Left ventricle myocardium inferior (tissue), 1 donor: Measurements from ENCODE around the gene RTL9. TPM values are rescaled to one million over a fixed set of nuclear protein-coding genes. Genes with fewer than 3 reads are reported as not detected.
A peak's percentile ranks its signal among the peaks of the same experiment; 100 is the strongest.
"Not testable (repeated sequence)": the region's sequence is repeated elsewhere in the genome, so short reads cannot be mapped to it uniquely, and the experiment has no call there.

Experiments used
- DNase-seq: peaks from one replicate; pipeline ENCODE4 v3.0.0-alpha.2; 2020
- H3K27ac ChIP-seq: fragments of 200-600 bp; replicated peaks from 2 replicates; pipeline ENCODE4 v1.8.0; 2021
- H3K27me3 ChIP-seq: fragments of 200-600 bp; 2 replicates; pipeline ENCODE4 v1.8.0; 2021; ENCODE audit warnings: low read depth
- H3K36me3 ChIP-seq: fragments of 200-600 bp; 2 replicates; pipeline ENCODE4 v1.8.0; 2021
- H3K4me1 ChIP-seq: fragments of 200-600 bp; 2 replicates; pipeline ENCODE4 v1.8.0; 2021
- H3K4me3 ChIP-seq: fragments of 200-600 bp; 2 replicates; pipeline ENCODE4 v1.8.0; 2021; ENCODE audit warnings: mild to moderate bottlenecking, moderate library complexity
- H3K9me3 ChIP-seq: fragments of 200-600 bp; replicated peaks from 2 replicates; pipeline ENCODE4 v1.8.0; 2021
- intact Hi-C: fragments of 100-400 bp; cut with micrococcal nuclease; formaldehyde crosslinking; loops from one replicate; pipeline ENCODE4 v1.11.0; 2022
- total RNA-seq: library from RNA; stranded (reverse); fragmentation: NEBNext Ultra II Directional; extraction: Animal tissue kit (Norgen Biotek cat#: 25700); gene quantifications from one replicate; pipeline ENCODE4 v1.2.1, GENCODE V29; 2021
- TF ChIP-seq, protein P1 (sequence below): fragments of 200-600 bp; IDR thresholded peaks from 2 replicates; pipeline ENCODE4 v1.8.0; 2021; ENCODE audit warnings: antibody characterized with exemption, mild to moderate bottlenecking, borderline replicate concordance
- donor health status: DM: no; HTN: yes; CAD: no; lungs with severe emphysema.

RTL9 gene
- total RNA-seq, 1 donor from 2014 or later: 0.66 TPM

DNA sequence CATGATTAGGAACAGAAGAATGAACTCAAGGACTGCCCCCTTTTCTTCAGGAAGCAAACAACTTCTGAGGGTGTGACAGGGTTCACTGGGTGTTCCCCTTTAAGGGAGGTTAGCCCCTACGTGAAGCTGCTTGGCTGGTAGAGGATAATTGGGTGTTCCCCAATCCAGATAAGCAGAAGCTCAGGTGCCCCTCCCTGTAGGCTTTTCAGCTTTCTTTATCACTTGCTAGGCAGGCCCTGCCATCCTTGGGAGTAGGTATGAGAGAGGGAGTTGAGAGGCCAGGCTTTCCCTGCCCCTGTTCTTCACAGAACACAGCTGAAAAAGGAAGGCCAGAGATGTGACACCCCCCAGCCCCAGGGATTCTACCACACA is 44.2 kb downstream of the RTL9 start:
- Histone ChIP-seq H3K36me3 (no peaks in the 10 kb centered on the region), H3K4me1 (no peaks in the 10 kb centered on the region), H3K27me3 (no peaks in the 10 kb centered on the region), H3K27ac (no peak overlapping the region), H3K9me3 (no peaks in the 10 kb centered on the region), H3K4me3 (no peak overlapping the region)
- intact Hi-C loops: no loop called here
- TF ChIP-seq, protein P1, sequence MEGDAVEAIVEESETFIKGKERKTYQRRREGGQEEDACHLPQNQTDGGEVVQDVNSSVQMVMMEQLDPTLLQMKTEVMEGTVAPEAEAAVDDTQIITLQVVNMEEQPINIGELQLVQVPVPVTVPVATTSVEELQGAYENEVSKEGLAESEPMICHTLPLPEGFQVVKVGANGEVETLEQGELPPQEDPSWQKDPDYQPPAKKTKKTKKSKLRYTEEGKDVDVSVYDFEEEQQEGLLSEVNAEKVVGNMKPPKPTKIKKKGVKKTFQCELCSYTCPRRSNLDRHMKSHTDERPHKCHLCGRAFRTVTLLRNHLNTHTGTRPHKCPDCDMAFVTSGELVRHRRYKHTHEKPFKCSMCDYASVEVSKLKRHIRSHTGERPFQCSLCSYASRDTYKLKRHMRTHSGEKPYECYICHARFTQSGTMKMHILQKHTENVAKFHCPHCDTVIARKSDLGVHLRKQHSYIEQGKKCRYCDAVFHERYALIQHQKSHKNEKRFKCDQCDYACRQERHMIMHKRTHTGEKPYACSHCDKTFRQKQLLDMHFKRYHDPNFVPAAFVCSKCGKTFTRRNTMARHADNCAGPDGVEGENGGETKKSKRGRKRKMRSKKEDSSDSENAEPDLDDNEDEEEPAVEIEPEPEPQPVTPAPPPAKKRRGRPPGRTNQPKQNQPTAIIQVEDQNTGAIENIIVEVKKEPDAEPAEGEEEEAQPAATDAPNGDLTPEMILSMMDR: no peak
- DNase-seq: no peak

DNA sequence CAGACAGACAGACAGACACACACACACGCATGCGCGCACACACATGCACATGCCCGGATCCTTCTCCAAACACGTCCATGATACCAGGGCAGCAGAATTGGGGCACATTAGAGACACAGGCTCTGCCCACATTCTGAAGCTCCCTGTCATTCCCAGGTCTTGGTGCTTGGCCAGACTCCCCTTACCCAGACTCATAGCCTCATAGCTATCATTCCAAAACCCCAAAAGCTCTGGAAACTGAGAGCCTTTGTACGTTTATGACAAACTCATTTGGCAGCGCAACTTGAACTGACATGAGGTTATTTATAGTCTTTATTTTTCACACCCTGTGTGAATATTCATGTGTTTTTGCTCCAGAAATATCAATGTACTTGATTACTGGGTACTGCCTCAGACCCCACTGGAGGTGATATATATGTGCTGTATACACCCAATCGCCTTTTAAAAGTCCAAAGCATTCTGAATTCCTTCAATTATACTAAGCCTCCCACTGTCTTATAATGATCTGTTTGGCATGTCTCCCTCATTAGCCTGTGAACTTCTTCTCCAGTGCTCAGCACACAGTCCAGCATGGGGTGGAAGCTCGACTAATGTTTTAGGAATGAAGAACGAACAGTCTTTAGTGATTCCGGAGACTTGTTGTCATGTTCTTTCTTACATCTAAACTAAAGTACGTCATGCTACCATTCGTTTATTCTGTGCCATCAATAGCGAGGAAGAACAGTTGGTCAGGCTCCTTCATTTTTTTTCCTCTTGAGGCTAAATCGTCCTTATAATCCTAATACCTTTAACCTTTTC is 45.0 kb downstream of the RTL9 start:
- H3K9me3 ChIP-seq: no peaks in the 10 kb centered on the region
- H3K4me3 ChIP-seq: no peak overlapping the region
- H3K36me3 ChIP-seq: no peaks in the 10 kb centered on the region
- TF ChIP-seq, protein P1: no peak
- no peaks in the 10 kb centered on the region for H3K4me1 ChIP-seq
- no peaks in the 10 kb centered on the region for H3K27me3 ChIP-seq
- DNase-seq: no peak
- H3K27ac ChIP-seq: no peak overlapping the region
- intact Hi-C loops: no loop called here

DNA sequence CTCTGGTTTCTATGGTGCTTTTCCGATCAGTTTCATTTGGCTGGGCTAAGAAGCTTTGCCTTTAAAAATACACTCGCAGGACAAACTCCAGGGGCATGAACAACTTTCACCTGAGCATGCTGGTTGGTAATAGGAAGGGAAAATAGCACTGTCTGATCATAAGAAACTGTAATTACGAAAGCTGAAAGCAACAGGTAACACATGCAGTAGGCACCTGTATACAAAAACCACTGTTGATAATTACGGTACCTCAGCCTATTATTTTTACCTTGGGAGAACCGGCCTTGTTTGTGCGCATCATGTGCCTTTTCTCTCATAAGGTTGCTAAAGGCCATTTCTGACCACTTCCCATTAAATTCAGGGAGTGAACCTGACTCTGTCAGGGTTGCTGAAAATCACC is 45.7 kb downstream of the RTL9 start:
- H3K4me1 ChIP-seq: no peaks in the 10 kb centered on the region
- no peak for DNase-seq
- no peaks in the 10 kb centered on the region for H3K27me3 ChIP-seq
- H3K4me3 ChIP-seq: no peak overlapping the region
- TF ChIP-seq, protein P1: no peak
- intact Hi-C loops: no loop called here
- H3K9me3 ChIP-seq: no peaks in the 10 kb centered on the region
- no peaks in the 10 kb centered on the region for H3K36me3 ChIP-seq
- H3K27ac ChIP-seq: no peak overlapping the region

DNA sequence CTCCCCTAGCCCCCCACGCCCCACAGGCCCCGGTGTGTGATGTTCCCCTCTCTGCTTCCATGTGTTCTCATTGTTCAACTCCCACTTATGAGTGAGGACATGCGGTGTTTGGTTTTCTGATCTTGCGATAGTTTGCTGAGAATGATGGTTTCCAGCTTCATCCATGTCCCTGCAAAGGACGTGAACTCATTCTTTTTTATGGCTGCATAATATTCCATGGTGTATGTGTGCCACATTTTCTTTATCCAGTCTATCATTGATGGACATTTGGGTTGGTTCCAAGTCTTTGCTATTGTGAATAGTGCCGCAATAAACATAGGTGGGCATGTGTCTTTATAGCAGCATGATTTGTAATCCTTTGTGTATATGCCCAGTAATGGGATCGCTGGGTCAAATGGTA is 47.6 kb downstream of the RTL9 start:
- not testable (repeated sequence) for H3K9me3 ChIP-seq, H3K4me1 ChIP-seq, H3K4me3 ChIP-seq, H3K36me3 ChIP-seq, H3K27ac ChIP-seq, H3K27me3 ChIP-seq, DNase-seq
- intact Hi-C loops: loop anchor here (5.0 kb wide), 1 partner anchor 244 kb away; no protein-coding TSS in a partner anchor

DNA sequence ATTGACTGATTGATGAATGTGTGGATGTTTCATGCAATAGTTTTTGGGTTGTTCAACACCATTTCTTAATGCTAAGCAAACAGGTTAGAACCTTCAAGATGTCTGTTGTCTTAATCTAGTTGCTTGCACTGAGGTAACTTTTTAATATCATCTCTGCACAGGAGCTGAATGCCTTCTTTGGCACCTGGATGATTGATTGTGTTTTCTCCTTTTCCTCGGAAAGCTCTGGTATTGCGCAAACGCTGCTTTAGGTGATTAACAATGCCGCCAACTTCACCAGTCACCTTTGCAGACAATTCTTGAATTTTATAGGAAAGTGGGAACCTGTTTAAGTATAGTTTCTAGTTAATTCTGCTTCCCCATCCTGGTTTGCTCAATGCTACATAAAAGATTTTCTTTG is 48.2 kb downstream of the RTL9 start:
- Histone ChIP-seq H3K4me3 (no peak overlapping the region), H3K27ac (no peak overlapping the region), H3K9me3 (no peaks in the 10 kb centered on the region), H3K4me1 (no peaks in the 10 kb centered on the region), H3K27me3 (no peaks in the 10 kb centered on the region), H3K36me3 (no peaks in the 10 kb centered on the region)
- intact Hi-C loops: loop anchor here (5.0 kb wide), 1 partner anchor 245 kb away; no protein-coding TSS in a partner anchor
- TF ChIP-seq, protein P1: no peak
- DNase-seq: no peak

DNA sequence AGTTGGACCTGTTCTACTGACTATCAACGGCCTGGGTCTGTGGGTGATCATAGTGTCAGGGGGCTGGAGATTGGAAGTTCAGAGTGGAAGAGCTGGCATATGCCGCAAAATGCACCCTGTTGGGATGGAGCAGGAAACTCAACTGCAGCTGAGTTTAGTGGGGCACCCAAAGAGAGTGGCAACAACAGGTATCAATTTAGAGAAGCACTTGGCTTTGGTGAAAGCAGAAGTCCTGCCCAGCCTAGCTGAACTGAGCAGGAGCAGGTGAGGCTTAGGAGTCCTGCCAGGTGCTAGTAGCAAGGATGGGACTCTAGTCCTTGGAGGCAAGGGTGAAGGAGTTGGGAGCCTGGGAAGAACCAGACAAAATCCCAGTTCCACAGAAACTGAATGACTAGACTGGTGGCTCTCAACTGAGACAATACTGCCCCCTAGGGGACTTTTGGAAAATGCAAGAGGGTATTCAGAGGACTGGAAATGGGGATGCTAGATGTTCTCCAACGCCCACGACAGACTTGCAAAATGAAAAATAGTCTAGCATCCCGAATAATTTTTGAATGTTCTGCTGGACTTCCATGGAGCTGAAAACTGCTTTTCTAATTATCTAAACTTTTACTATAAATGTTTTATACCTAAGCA is 49.4 kb downstream of the RTL9 start:
- TF ChIP-seq, protein P1: peak; percentile 71
- no peaks in the 10 kb centered on the region for H3K36me3 ChIP-seq
- intact Hi-C loops: loop anchor here (5.0 kb wide), 1 partner anchor 246 kb away; no protein-coding TSS in a partner anchor
- no peaks in the 10 kb centered on the region for H3K9me3 ChIP-seq
- peaks cover 3% of the 10 kb centered on the region for H3K4me1 ChIP-seq
- no peak for DNase-seq
- no peaks in the 10 kb centered on the region for H3K27me3 ChIP-seq
- no peak overlapping the region for H3K27ac ChIP-seq
- H3K4me3 ChIP-seq: no peak overlapping the region
